OCI-LY7 (cell line): Measurements from ENCODE around the gene RNF144A. TPM values are rescaled to one million over a fixed set of nuclear protein-coding genes. Genes with fewer than 3 reads are reported as not detected.

Experiments used
- BruUV-seq: library from RNA; stranded (reverse); fragments of 400-500 nt; replicated peaks from 2 replicates; lab custom pipeline; 2021; lab: Mats Ljungman, UMichigan
- CTCF ChIA-PET: fragments of 300-600 bp; sonication (Branson Sonifier 250); formaldehyde crosslinking; loops from one replicate; lab custom pipeline; 2022; ENCODE audit warnings: antibody characterized with exemption; ENCODE audit not compliant: unreplicated experiment; lab: Charles Lee
- POLR2A ChIA-PET: fragments of 300-600 bp; sonication (Branson Sonifier 250); formaldehyde crosslinking; loops from one replicate; lab custom pipeline; 2022; ENCODE audit warnings: antibody characterized with exemption; lab: Charles Lee
- DNase-seq: peaks from one replicate; pipeline ENCODE4 v3.0.0-alpha.2; 2015; ENCODE audit warnings: low spot score
- H2AFZ ChIP-seq: fragments of 200-600 bp; sonication (generic), shearing (Covaris generic); 2 replicates; pipeline ENCODE4 v1.6.1; 2014; ENCODE audit warnings: mild to moderate bottlenecking, antibody characterized with exemption, low read length, moderate library complexity
- H3K27ac ChIP-seq: fragments of 200-600 bp; sonication (generic); 2 replicates; pipeline ENCODE4 v1.5.1; 2014; ENCODE audit warnings: mixed run types, low read depth, mild to moderate bottlenecking, moderate library complexity, low read length, inconsistent platforms; ENCODE audit not compliant: poor library complexity, severe bottlenecking
- H3K36me3 ChIP-seq: fragments of 200-600 bp; sonication (generic); 2 replicates; pipeline ENCODE4 v1.6.1; 2014; ENCODE audit warnings: mild to moderate bottlenecking, antibody characterized with exemption, low read length, moderate library complexity, mixed read lengths; ENCODE audit not compliant: insufficient read depth
- H3K4me1 ChIP-seq: fragments of 200-600 bp; sonication (generic); 2 replicates; pipeline ENCODE4 v1.5.1; 2014; ENCODE audit warnings: mild to moderate bottlenecking, low read length; ENCODE audit not compliant: insufficient read depth, poor library complexity, severe bottlenecking
- H3K4me2 ChIP-seq: fragments of 200-600 bp; sonication (generic); 2 replicates; pipeline ENCODE4 v1.6.1; 2014; ENCODE audit warnings: mild to moderate bottlenecking, low read length
- H3K4me3 ChIP-seq: fragments of 200-600 bp; sonication (generic); 2 replicates; pipeline ENCODE4 v1.5.1; 2014; ENCODE audit warnings: mild to moderate bottlenecking, low read depth, low read length; ENCODE audit not compliant: poor library complexity, severe bottlenecking
- H3K79me2 ChIP-seq: fragments of 200-600 bp; sonication (generic); 2 replicates; pipeline ENCODE4 v1.6.1; 2016; ENCODE audit warnings: low read depth, mild to moderate bottlenecking, low read length, moderate library complexity, mixed read lengths; ENCODE audit not compliant: insufficient read depth
- H3K9me2 ChIP-seq: fragments of 200-600 bp; sonication (generic); 2 replicates; pipeline ENCODE4 v1.6.1; 2016; ENCODE audit warnings: mild to moderate bottlenecking, low read length, mixed read lengths; ENCODE audit not compliant: insufficient read depth
- H3K9me3 ChIP-seq: fragments of 200-600 bp; sonication (generic); 2 replicates; pipeline ENCODE4 v1.6.1; 2014; ENCODE audit warnings: mild to moderate bottlenecking, mixed run types, low read length, mixed read lengths
- H4K20me1 ChIP-seq: fragments of 200-600 bp; sonication (generic); 2 replicates; pipeline ENCODE4 v1.6.1; 2014; ENCODE audit warnings: mild to moderate bottlenecking, antibody characterized with exemption, low read length, moderate library complexity, mixed read lengths; ENCODE audit not compliant: insufficient read depth
- EZH2phosphoT487 ChIP-seq: fragments of 200-600 bp; sonication (generic); IDR thresholded peaks from 2 replicates; pipeline ENCODE4 v1.6.1; 2018; ENCODE audit warnings: low read depth, borderline replicate concordance, mild to moderate bottlenecking, mixed run types, antibody characterized with exemption, low read length, moderate library complexity, mixed read lengths
- intact Hi-C: fragments of 100-400 bp; cut with micrococcal nuclease; formaldehyde crosslinking; loops from one replicate; pipeline ENCODE4 v1.10.0; 2022; ENCODE audit not compliant: unreplicated experiment
- total RNA-seq, 2 experiments: library from RNA; depleted of rRNA in 1 of 2; stranded (reverse); fragments of >200 nt in 1 of 2; shearing (Covaris generic) in 1 of 2; gene quantifications; 2 replicates each; pipeline ENCODE4 v1.2.3, GENCODE V29; 2014 to 2022
- TF ChIP-seq, protein P1 (sequence below): fragments of 200-600 bp; sonication (generic); conservative IDR thresholded peaks from 2 replicates; pipeline ENCODE4 v1.5.1; 2014; ENCODE audit warnings: mild to moderate bottlenecking, antibody characterized with exemption, low read length, moderate library complexity, mixed read lengths

RNF144A gene
- total RNA-seq, 2 experiments from 2014 or later, result 1.1 to 1.9 TPM

DNA sequence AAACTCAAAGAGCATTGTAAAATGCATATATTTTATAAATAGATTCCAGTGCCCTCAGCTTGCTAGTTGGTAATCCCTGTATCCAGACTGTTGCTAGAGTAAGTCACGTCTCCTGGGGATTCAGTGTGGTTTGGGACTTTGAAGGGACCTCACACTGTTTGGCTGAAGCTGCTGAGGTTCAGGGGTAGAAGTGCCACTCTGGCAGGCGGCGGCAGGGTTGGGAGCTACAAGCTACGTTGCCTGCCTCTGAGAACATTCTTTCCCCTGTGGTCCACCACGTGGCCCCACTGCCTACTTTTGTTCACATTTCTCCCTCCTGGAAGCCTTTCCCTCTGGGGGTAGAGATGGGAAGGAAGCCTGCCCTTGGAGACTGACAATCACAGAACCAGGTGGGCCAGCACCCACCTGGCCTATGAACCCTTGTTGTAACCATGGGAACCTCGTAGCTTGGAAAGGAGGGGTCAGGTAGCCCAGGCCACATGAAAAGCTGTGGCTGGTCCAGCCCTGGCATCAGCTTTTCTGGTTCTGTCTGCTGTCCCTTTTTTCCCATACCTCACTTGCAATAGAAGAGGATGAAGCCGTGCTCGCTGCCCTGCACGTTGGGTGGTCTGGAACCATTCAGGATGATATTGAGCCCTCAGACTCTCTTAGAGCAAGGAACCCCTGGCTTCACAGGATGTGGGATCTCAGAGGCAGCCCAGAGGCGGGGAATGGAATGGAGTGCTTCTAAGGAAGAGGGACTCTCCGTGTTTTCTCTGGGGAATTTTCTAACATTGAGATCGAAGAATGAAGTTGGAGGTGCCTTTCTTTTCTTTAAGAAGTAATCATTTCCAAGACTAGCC lies 2.9 kb downstream of the RNF144A start:
- Histone ChIP-seq H3K4me1 (peaks cover 2% of the 10 kb centered on the region), H3K9me3 (no peaks in the 10 kb centered on the region), H3K27ac (no peak overlapping the region), H3K79me2 (no peaks in the 10 kb centered on the region), H2AFZ (no peak overlapping the region), H3K9me2 (no peaks in the 10 kb centered on the region), H3K4me3 (no peak overlapping the region), H4K20me1 (no peaks in the 10 kb centered on the region), H3K4me2 (no peak overlapping the region), H3K36me3 (no peaks in the 10 kb centered on the region)
- TF ChIP-seq, protein P1, sequence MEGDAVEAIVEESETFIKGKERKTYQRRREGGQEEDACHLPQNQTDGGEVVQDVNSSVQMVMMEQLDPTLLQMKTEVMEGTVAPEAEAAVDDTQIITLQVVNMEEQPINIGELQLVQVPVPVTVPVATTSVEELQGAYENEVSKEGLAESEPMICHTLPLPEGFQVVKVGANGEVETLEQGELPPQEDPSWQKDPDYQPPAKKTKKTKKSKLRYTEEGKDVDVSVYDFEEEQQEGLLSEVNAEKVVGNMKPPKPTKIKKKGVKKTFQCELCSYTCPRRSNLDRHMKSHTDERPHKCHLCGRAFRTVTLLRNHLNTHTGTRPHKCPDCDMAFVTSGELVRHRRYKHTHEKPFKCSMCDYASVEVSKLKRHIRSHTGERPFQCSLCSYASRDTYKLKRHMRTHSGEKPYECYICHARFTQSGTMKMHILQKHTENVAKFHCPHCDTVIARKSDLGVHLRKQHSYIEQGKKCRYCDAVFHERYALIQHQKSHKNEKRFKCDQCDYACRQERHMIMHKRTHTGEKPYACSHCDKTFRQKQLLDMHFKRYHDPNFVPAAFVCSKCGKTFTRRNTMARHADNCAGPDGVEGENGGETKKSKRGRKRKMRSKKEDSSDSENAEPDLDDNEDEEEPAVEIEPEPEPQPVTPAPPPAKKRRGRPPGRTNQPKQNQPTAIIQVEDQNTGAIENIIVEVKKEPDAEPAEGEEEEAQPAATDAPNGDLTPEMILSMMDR, result no peak
- no peak for TF ChIP-seq EZH2phosphoT487
- ChIA-PET POLR2A (interaction anchor here (1.9 kb wide), 1 partner anchor 9 kb away, joined by 5 read pairs; no protein-coding TSS in a partner anchor), CTCF (no interaction called here)
- intact Hi-C loops, result no loop called here
- no TSS peak for BruUV-seq
- no peak for DNase-seq

- intact Hi-C loops, result no loop called here
- no peak for TF ChIP-seq EZH2phosphoT487
- TF ChIP-seq, protein P1, result no peak
- Histone ChIP-seq H3K27ac (no peak overlapping the region), H3K4me1 (peaks cover 2% of the 10 kb centered on the region), H3K4me2 (no peak overlapping the region), H3K9me3 (no peaks in the 10 kb centered on the region), H3K79me2 (no peaks in the 10 kb centered on the region), H2AFZ (no peak overlapping the region), H3K36me3 (no peaks in the 10 kb centered on the region), H3K9me2 (no peaks in the 10 kb centered on the region), H4K20me1 (no peaks in the 10 kb centered on the region), H3K4me3 (no peak overlapping the region)
- POLR2A ChIA-PET, result interaction anchor here (0.7 to 1.9 kb wide), 3 partner anchors 10 to 470 kb away, joined by 3 to 5 read pairs (median 3); no protein-coding TSS in a partner anchor
- CTCF ChIA-PET, result no interaction called here
- BruUV-seq, result no TSS peak
- DNase-seq, result no peak
Measured at GRCh38 chr2:6920743-6921064, 3.5 kb downstream of the RNF144A start.
